Caco-2 (cell line): ENCODE results near the gene B3GLCT. TPM values are rescaled to one million over a fixed set of nuclear protein-coding genes. Genes with fewer than 3 reads are reported as not detected.

Experiments
- BruUV-seq: library from RNA; stranded (reverse); fragments of 400-500 nt; replicated peaks from 2 replicates; lab custom pipeline; 2021; lab: Mats Ljungman, UMichigan
- CTCF ChIA-PET: fragments of 300-600 bp; sonication (Branson Sonifier 250); formaldehyde crosslinking; loops from one replicate; lab custom pipeline; 2022; ENCODE audit warnings: antibody characterized with exemption; lab: Charles Lee
- POLR2A ChIA-PET: fragments of 300-600 bp; sonication (Branson Sonifier 250); formaldehyde crosslinking; loops from one replicate; lab custom pipeline; 2022; ENCODE audit warnings: antibody characterized with exemption; lab: Charles Lee
- DNase-seq, 2 experiments: peaks; one replicate each; pipeline versions ENCODE4 v3.0.0 to v3.0.0-alpha.2; 2020 to 2022
- H3K27me3 ChIP-seq: replicated peaks from 2 replicates; pipeline ENCODE4 v1.6.0; 2011; ENCODE audit warnings: low read length; ENCODE audit not compliant: control insufficient read depth, insufficient read depth
- H3K36me3 ChIP-seq: 2 replicates; pipeline ENCODE4 v1.5.1; 2011; ENCODE audit warnings: low read length; ENCODE audit not compliant: control insufficient read depth, insufficient read depth
- H3K4me1 ChIP-seq: fragments of 250-450 bp; sonication (Bioruptor Pico); 2 replicates; pipeline ENCODE4 v1.5.1; 2020; ENCODE audit warnings: mild to moderate bottlenecking
- H3K4me3 ChIP-seq: 2 replicates; pipeline ENCODE4 v1.5.1; 2011; ENCODE audit warnings: low read depth, mild to moderate bottlenecking, control low read depth, low read length
- H3K9me3 ChIP-seq: fragments of 250-450 bp; sonication (Bioruptor Pico); 2 replicates; pipeline ENCODE4 v1.5.1; 2020; ENCODE audit warnings: mild to moderate bottlenecking, moderate library complexity
- H3K27ac Mint-ChIP-seq: one replicate; pipeline ENCODE4 v1.8.0; 2022; ENCODE audit warnings: mixed read lengths; ENCODE audit not compliant: unreplicated experiment
- H3K27me3 Mint-ChIP-seq: one replicate; pipeline ENCODE4 v1.8.0; 2022; ENCODE audit warnings: mixed read lengths; ENCODE audit not compliant: insufficient read depth, unreplicated experiment
- H3K36me3 Mint-ChIP-seq: one replicate; pipeline ENCODE4 v1.8.0; 2022; ENCODE audit warnings: mild to moderate bottlenecking, mixed read lengths; ENCODE audit not compliant: insufficient read depth, unreplicated experiment
- H3K4me1 Mint-ChIP-seq: one replicate; pipeline ENCODE4 v1.8.0; 2022; ENCODE audit warnings: low read depth, mixed read lengths; ENCODE audit not compliant: unreplicated experiment
- H3K4me3 Mint-ChIP-seq: one replicate; pipeline ENCODE4 v1.8.0; 2022; ENCODE audit warnings: mild to moderate bottlenecking, moderate library complexity, mixed read lengths; ENCODE audit not compliant: unreplicated experiment
- H3K9me3 Mint-ChIP-seq: one replicate; pipeline ENCODE4 v1.8.0; 2022; ENCODE audit warnings: mixed read lengths; ENCODE audit not compliant: unreplicated experiment
- CTCF ChIP-seq, 2 experiments: fragments of 200-600 bp in 1 of 2; IDR thresholded peaks; 1 replicate in 1 of 2; 2 replicates in 1 of 2; pipeline versions ENCODE4 v1.5.1 to v1.8.0; 2011 to 2022; ENCODE audit warnings: antibody characterized with exemption in 1 of 2, control low read depth in 1 of 2, inconsistent platforms in 1 of 2, low read depth in 1 of 2, low read length in 1 of 2, mild to moderate bottlenecking in 1 of 2, moderate library complexity in 1 of 2; ENCODE audit not compliant: insufficient read depth in 1 of 2, severe bottlenecking in 1 of 2, unreplicated experiment in 1 of 2
- intact Hi-C: fragments of 100-400 bp; cut with micrococcal nuclease; formaldehyde crosslinking; loops from one replicate; pipeline ENCODE4 v1.10.0; 2022; ENCODE audit not compliant: unreplicated experiment
- total RNA-seq: library from RNA; stranded (reverse); gene quantifications from 2 replicates; pipeline ENCODE4 v1.2.3, GENCODE V29; 2022

Gene B3GLCT
- total RNA-seq, 1 experiment from 2014 or later: 4.5 TPM

GRCh38 chr13:31204592-31204991 is 4.8 kb downstream of the B3GLCT start:
- H3K27me3 ChIP-seq: no peaks in the 10 kb centered on the region
- ChIA-PET POLR2A (no interaction called here), CTCF (no interaction called here)
- no peaks in the 10 kb centered on the region for H3K9me3 Mint-ChIP-seq
- no peaks in the 10 kb centered on the region for H3K9me3 ChIP-seq
- H3K27me3 Mint-ChIP-seq: no peaks in the 10 kb centered on the region
- no peaks in the 10 kb centered on the region for H3K36me3 Mint-ChIP-seq
- no peak for TF ChIP-seq CTCF (IDR thresholded peaks at IDR 0.05; ENCODE audit: insufficient read depth in 1 of 2, low read depth in 1 of 2, low read length in 1 of 2, severe bottlenecking in 1 of 2, unreplicated experiment in 1 of 2)
- H3K4me3 Mint-ChIP-seq: no peak overlapping the region
- peaks cover 25% of the 10 kb centered on the region for H3K4me1 Mint-ChIP-seq
- H3K36me3 ChIP-seq: no peaks in the 10 kb centered on the region
- no peak overlapping the region for H3K4me3 ChIP-seq
- no peak overlapping the region for H3K27ac Mint-ChIP-seq
- no TSS peak for BruUV-seq
- intact Hi-C loops: no loop called here
- no peak for DNase-seq
- peaks cover 6% of the 10 kb centered on the region for H3K4me1 ChIP-seq

GRCh38 chr13:31207661-31208552 is 8.1 kb downstream of the B3GLCT start:
- Mint-ChIP-seq H3K27me3 (no peaks in the 10 kb centered on the region), H3K4me3 (no peak overlapping the region), H3K4me1 (peaks cover 21% of the 10 kb centered on the region), H3K36me3 (no peaks in the 10 kb centered on the region), H3K9me3 (no peaks in the 10 kb centered on the region), H3K27ac (no peak overlapping the region)
- H3K9me3 ChIP-seq: no peaks in the 10 kb centered on the region
- H3K36me3 ChIP-seq: no peaks in the 10 kb centered on the region
- H3K27me3 ChIP-seq: no peaks in the 10 kb centered on the region
- DNase-seq: no peak
- no peaks in the 10 kb centered on the region for H3K4me1 ChIP-seq
- POLR2A ChIA-PET: no interaction called here
- TF ChIP-seq CTCF (IDR thresholded peaks at IDR 0.05; ENCODE audit: insufficient read depth in 1 of 2, low read depth in 1 of 2, low read length in 1 of 2, severe bottlenecking in 1 of 2, unreplicated experiment in 1 of 2): no peak
- BruUV-seq: no TSS peak
- CTCF ChIA-PET: no interaction called here
- no peak overlapping the region for H3K4me3 ChIP-seq
- intact Hi-C loops: no loop called here

- Mint-ChIP-seq H3K4me1 (peaks cover 21% of the 10 kb centered on the region), H3K27me3 (no peaks in the 10 kb centered on the region), H3K36me3 (no peaks in the 10 kb centered on the region), H3K4me3 (no peak overlapping the region), H3K27ac (no peak overlapping the region), H3K9me3 (no peaks in the 10 kb centered on the region)
- H3K4me3 ChIP-seq: no peak overlapping the region
- intact Hi-C loops: no loop called here
- no peaks in the 10 kb centered on the region for H3K4me1 ChIP-seq
- no peaks in the 10 kb centered on the region for H3K27me3 ChIP-seq
- no peak for TF ChIP-seq CTCF (IDR thresholded peaks at IDR 0.05; ENCODE audit: insufficient read depth in 1 of 2, low read depth in 1 of 2, low read length in 1 of 2, severe bottlenecking in 1 of 2, unreplicated experiment in 1 of 2)
- CTCF ChIA-PET: interaction anchor here (0.7 kb wide), 1 partner anchor 11 kb away, joined by 6 read pairs; no protein-coding TSS in a partner anchor
- H3K36me3 ChIP-seq: no peaks in the 10 kb centered on the region
- POLR2A ChIA-PET: no interaction called here
- BruUV-seq: no TSS peak
- H3K9me3 ChIP-seq: no peaks in the 10 kb centered on the region
- DNase-seq: no peak
Measured at GRCh38 chr13:31208559-31209122, 8.9 kb downstream of the B3GLCT start.
